CD4-positive, alpha-beta T cell treated with Interleukin-15 for 4 hours (primary cell): ENCODE data around the gene OR2A25.
"Not testable (repeated sequence)": the region's sequence is repeated elsewhere in the genome, so short reads cannot be mapped to it uniquely, and the experiment has no call there.

Experiments used
- DNase-seq: peaks from one replicate; pipeline ENCODE4 v3.0.0-alpha.2; 2020; ENCODE audit warnings: low spot score

OR2A25 gene

GRCh38 chr7:144069511-144069910 lies at the start of gene OR2A25:
Gene OR2A25, plus strand, starts transcription at chr7:144069811. Its CDS starts 4,409 bp downstream, at chr7:144074220.
- no peak for DNase-seq

GRCh38 chr7:144020340-144020739 lies 49.3 kb upstream of the OR2A25 start:
- no peak for DNase-seq

- DNase-seq: no peak
Observed at GRCh38 chr7:144022169-144022568, 47.4 kb upstream of the OR2A25 start.

- no peak for DNase-seq
Observed at GRCh38 chr7:144023171-144023827, 46.3 kb upstream of the OR2A25 start.

- no peak for DNase-seq
Observed at GRCh38 chr7:144024213-144024612, 45.4 kb upstream of the OR2A25 start.

GRCh38 chr7:144026203-144026883 lies 43.3 kb upstream of the OR2A25 start:
- no peak for DNase-seq

- no peak for DNase-seq
Observed at GRCh38 chr7:144027070-144027469, 42.5 kb upstream of the OR2A25 start.

GRCh38 chr7:144027974-144028373 lies 41.6 kb upstream of the OR2A25 start:
- no peak for DNase-seq

- DNase-seq: no peak
Observed at GRCh38 chr7:144028547-144028946, 41.1 kb upstream of the OR2A25 start.

GRCh38 chr7:144032516-144032915 lies 37.1 kb upstream of the OR2A25 start:
- no peak for DNase-seq

GRCh38 chr7:144032985-144033709 lies 36.5 kb upstream of the OR2A25 start:
- DNase-seq: no peak

- no peak for DNase-seq
Observed at GRCh38 chr7:144035385-144035784, 34.2 kb upstream of the OR2A25 start.

- no peak for DNase-seq
Observed at GRCh38 chr7:144036302-144036885, 33.2 kb upstream of the OR2A25 start.

- DNase-seq: no peak
Observed at GRCh38 chr7:144037414-144038035, 32.1 kb upstream of the OR2A25 start.

- DNase-seq: no peak
Observed at GRCh38 chr7:144038887-144039286, 30.7 kb upstream of the OR2A25 start.

- DNase-seq: no peak
Observed at GRCh38 chr7:144048648-144049047, 21.0 kb upstream of the OR2A25 start, which contains the start of gene OR2A5. Gene OR2A5, plus strand, starts transcription at chr7:144048948. Its CDS starts 1,454 bp downstream, at chr7:144050402.

- DNase-seq: no peak
Observed at GRCh38 chr7:144049491-144049890, 20.1 kb upstream of the OR2A25 start.

- no peak for DNase-seq
Observed at GRCh38 chr7:144050093-144050492, 19.5 kb upstream of the OR2A25 start.

- not testable (repeated sequence) for DNase-seq
Observed at GRCh38 chr7:144050884-144051283, 18.7 kb upstream of the OR2A25 start.

GRCh38 chr7:144057954-144058353 lies 11.7 kb upstream of the OR2A25 start:
- DNase-seq: no peak

- no peak for DNase-seq
Observed at GRCh38 chr7:144063710-144064109, 5.9 kb upstream of the OR2A25 start.

- no peak for DNase-seq
Observed at GRCh38 chr7:144069953-144070352, 342 bp downstream of the OR2A25 start.
